Measurements from ENCODE around the gene NFE2L3.

The NFE2L3 gene

GRCh38 chr7:26187380-26188205 is 35.6 kb downstream of the NFE2L3 start:
- peaks cover 20% of the 10 kb centered on the region for H3F3A ChIP-seq (ENCODE audit: low read depth)
- H3K9me2 ChIP-seq (replicated peaks; ENCODE audit: low read depth, low read length): no peaks in the 10 kb centered on the region
- TF ChIP-seq EZH2phosphoT487 (IDR thresholded peaks at IDR 0.05; ENCODE audit: borderline replicate concordance): no peak
- no peak for TF ChIP-seq CTCF (conservative IDR thresholded peaks at IDR 0.05; ENCODE audit: low read length)
- H3K27me3 ChIP-seq (ENCODE audit: insufficient read depth, low read length, poor library complexity, severe bottlenecking): no peaks in the 10 kb centered on the region
- H3K9ac ChIP-seq (ENCODE audit: low read depth, low read length, poor library complexity, severe bottlenecking): no peak overlapping the region
- peaks cover 40% of the 10 kb centered on the region for H3K79me2 ChIP-seq (ENCODE audit: insufficient read depth, low read length)
- peaks cover 15% of the 10 kb centered on the region for H3K4me1 ChIP-seq (ENCODE audit: insufficient read depth, low read length, poor library complexity, severe bottlenecking)
- peaks cover 74% of the 10 kb centered on the region for H4K20me1 ChIP-seq (ENCODE audit: insufficient read depth, low read length, poor library complexity, severe bottlenecking)
- no peak overlapping the region for H3K4me3 ChIP-seq (ENCODE audit: low read length, poor library complexity, severe bottlenecking)
- no peaks in the 10 kb centered on the region for H3K9me3 ChIP-seq (ENCODE audit: insufficient read depth, low read depth, low read length)
- peaks cover 43% of the 10 kb centered on the region for H3K36me3 ChIP-seq (ENCODE audit: insufficient read depth, low read length)
- H3K4me2 ChIP-seq (ENCODE audit: low read depth, low read length, poor library complexity, severe bottlenecking): no peak overlapping the region
- H2AFZ ChIP-seq (ENCODE audit: low read length): no peak overlapping the region

GRCh38 chr7:26188206-26188956 is 36.4 kb downstream of the NFE2L3 start:
- Histone ChIP-seq H3K4me2 (ENCODE audit: low read depth, low read length, poor library complexity, severe bottlenecking) (no peak overlapping the region), H3K4me3 (ENCODE audit: low read length, poor library complexity, severe bottlenecking) (no peak overlapping the region), H3K9ac (ENCODE audit: low read depth, low read length, poor library complexity, severe bottlenecking) (no peak overlapping the region), H4K20me1 (ENCODE audit: insufficient read depth, low read length, poor library complexity, severe bottlenecking) (peaks cover 81% of the 10 kb centered on the region), H3K9me3 (ENCODE audit: insufficient read depth, low read depth, low read length) (no peaks in the 10 kb centered on the region), H3K27me3 (ENCODE audit: insufficient read depth, low read length, poor library complexity, severe bottlenecking) (no peaks in the 10 kb centered on the region), H3K36me3 (ENCODE audit: insufficient read depth, low read length) (peaks cover 51% of the 10 kb centered on the region), H3K79me2 (ENCODE audit: insufficient read depth, low read length) (peaks cover 48% of the 10 kb centered on the region), H3K9me2 (replicated peaks; ENCODE audit: low read depth, low read length) (no peaks in the 10 kb centered on the region), H3K4me1 (ENCODE audit: insufficient read depth, low read length, poor library complexity, severe bottlenecking) (peaks cover 23% of the 10 kb centered on the region), H3F3A (ENCODE audit: low read depth) (peaks cover 20% of the 10 kb centered on the region), H2AFZ (ENCODE audit: low read length) (no peak overlapping the region)
- TF ChIP-seq CTCF (conservative IDR thresholded peaks at IDR 0.05; ENCODE audit: low read length): no peak
- no peak for TF ChIP-seq EZH2phosphoT487 (IDR thresholded peaks at IDR 0.05; ENCODE audit: borderline replicate concordance)

- H3K9ac ChIP-seq (ENCODE audit: low read depth, low read length, poor library complexity, severe bottlenecking): no peak overlapping the region
- no peak overlapping the region for H3K4me3 ChIP-seq (ENCODE audit: low read length, poor library complexity, severe bottlenecking)
- no peaks in the 10 kb centered on the region for H3K9me2 ChIP-seq (replicated peaks; ENCODE audit: low read depth, low read length)
- peak overlapping the region; percentile 3 for H3K4me2 ChIP-seq (ENCODE audit: low read depth, low read length, poor library complexity, severe bottlenecking)
- H2AFZ ChIP-seq (ENCODE audit: low read length): no peak overlapping the region
- H3K27me3 ChIP-seq (ENCODE audit: insufficient read depth, low read length, poor library complexity, severe bottlenecking): no peaks in the 10 kb centered on the region
- H3K9me3 ChIP-seq (ENCODE audit: insufficient read depth, low read depth, low read length): no peaks in the 10 kb centered on the region
- no peak for TF ChIP-seq EZH2phosphoT487 (IDR thresholded peaks at IDR 0.05; ENCODE audit: borderline replicate concordance)
- TF ChIP-seq CTCF (conservative IDR thresholded peaks at IDR 0.05; ENCODE audit: low read length): no peak
- H4K20me1 ChIP-seq (ENCODE audit: insufficient read depth, low read length, poor library complexity, severe bottlenecking): peaks cover 86% of the 10 kb centered on the region
- H3F3A ChIP-seq (ENCODE audit: low read depth): peaks cover 19% of the 10 kb centered on the region
- peaks cover 29% of the 10 kb centered on the region for H3K4me1 ChIP-seq (ENCODE audit: insufficient read depth, low read length, poor library complexity, severe bottlenecking)
- peaks cover 54% of the 10 kb centered on the region for H3K79me2 ChIP-seq (ENCODE audit: insufficient read depth, low read length)
- peaks cover 58% of the 10 kb centered on the region for H3K36me3 ChIP-seq (ENCODE audit: insufficient read depth, low read length)
Observed at GRCh38 chr7:26188957-26189541, 37.1 kb downstream of the NFE2L3 start.
